DMS153 treated with DMSO at 0.1 percent for 48 hours (cell line): Measurements from ENCODE around the gene JCAD.
A peak's percentile ranks its signal among the peaks of the same experiment; 100 is the strongest.

Experiments
- DNase-seq: peaks from one replicate; lab custom pipeline; 2025; ENCODE audit not compliant: unreplicated experiment; lab: John Stamatoyannopoulos, UW

JCAD gene

GRCh38 chr10:30074933-30075332, 15.5 kb upstream of the JCAD start:
- DNase-seq = no peak

GRCh38 chr10:30074090-30074489, 14.7 kb upstream of the JCAD start:
- no peak for DNase-seq

GRCh38 chr10:30073767-30074060, 14.3 kb upstream of the JCAD start:
- no peak for DNase-seq

- no peak for DNase-seq
Observed at GRCh38 chr10:30073045-30073766, 13.8 kb upstream of the JCAD start.

DNA sequence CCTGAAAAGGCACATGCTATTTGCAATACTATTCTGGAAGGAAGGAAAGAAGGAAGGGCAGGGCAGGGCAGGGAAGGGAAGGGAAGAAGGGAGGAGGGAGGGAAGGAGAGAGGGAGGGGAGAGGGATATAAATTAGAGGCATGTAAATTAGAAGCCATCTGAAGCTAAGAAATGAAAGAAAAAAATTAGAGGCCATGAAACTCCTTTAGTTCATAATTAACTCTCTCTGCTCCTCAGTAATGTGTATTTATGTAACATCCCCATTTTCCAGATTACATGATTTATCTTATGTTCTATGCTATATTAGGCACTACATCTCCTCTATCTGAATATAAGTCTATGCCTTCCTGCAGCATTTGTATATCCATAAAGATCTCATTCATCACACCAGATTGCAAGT, 12.7 kb upstream of the JCAD start:
- no peak for DNase-seq

GRCh38 chr10:30070001-30070685, 10.8 kb upstream of the JCAD start:
- DNase-seq = no peak

DNA sequence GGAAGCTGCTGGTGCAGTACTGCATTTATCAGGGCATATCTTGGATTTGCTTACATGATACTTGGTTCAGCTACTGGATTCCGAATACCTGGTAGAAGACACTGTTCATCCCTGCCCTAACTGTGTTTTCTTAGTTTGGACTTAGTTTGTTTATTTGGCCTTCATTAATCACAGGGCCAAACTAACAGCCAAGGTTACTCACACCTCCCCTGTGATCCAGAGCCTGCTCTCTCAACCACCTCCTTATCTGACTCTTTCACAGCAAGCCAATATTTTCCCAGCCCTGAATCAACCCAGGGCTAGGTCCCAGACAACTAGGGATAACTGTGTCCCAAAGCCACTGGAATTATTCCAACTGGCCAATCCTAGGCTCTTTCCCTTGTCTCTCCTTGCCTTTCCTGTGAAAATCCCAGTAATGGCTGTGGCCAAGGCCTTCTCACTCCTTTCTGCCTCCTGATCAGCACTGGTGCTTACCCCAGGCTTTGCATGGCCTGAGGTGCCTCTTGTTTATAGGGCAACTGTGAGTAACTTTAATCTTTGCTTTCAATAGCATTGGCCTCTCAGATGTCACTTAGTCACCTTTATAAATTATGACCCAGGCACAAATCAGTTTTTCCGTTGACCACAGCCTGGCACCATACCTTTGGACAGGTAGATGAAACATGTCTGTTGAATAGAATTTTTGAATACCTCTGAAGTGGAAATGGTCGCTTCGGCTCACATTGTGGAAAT, 9.3 kb upstream of the JCAD start:
- no peak for DNase-seq

GRCh38 chr10:30063099-30063498, 3.7 kb upstream of the JCAD start:
- no peak for DNase-seq

DNA sequence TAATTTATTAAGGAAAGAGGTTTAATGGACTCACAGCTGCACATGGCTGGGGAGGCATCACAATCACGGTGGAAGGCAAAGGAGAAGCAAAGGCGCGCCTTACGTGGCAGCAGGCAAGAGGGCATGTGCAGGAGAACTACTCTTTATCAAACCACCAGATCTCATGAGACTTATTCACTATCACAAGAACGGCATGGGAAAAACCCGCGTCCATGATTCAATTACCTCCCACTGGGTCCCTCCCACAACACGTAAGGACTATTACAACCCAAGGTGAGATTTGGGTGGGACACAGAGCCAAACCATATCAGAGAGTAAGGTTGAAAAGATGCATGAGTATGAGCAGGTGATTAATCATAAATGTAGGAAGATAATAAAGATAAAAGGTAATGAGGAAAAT, 3.2 kb upstream of the JCAD start:
- no peak for DNase-seq

DNA sequence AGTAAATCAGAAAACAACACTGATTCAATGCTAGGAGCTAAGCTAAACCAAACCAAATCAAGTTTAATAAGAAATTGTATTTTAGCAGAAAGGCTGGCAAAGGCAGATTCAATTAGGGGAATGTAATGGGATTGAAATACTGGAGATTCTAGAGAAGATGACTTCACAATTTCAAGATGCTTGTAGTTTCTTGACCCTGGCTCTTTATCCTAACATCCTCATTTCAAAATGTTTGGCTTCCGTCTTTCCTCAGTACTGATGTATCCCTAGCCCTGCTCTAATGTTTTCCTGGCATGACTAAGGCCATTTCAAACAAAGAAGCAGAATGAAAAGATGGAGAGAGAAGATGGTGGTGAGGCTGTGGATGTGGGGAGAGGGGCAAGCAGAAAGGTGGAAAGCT, 2.7 kb upstream of the JCAD start:
- no peak for DNase-seq

GRCh38 chr10:30058570-30059132, 735 bp downstream of the JCAD start:
- no peak for DNase-seq

GRCh38 chr10:30057894-30058556, 1.4 kb downstream of the JCAD start:
- DNase-seq = no peak

- no peak for DNase-seq
Observed at GRCh38 chr10:30057421-30057841, 2.0 kb downstream of the JCAD start.

- DNase-seq = no peak
Observed at GRCh38 chr10:30056767-30057355, 2.5 kb downstream of the JCAD start.

DNA sequence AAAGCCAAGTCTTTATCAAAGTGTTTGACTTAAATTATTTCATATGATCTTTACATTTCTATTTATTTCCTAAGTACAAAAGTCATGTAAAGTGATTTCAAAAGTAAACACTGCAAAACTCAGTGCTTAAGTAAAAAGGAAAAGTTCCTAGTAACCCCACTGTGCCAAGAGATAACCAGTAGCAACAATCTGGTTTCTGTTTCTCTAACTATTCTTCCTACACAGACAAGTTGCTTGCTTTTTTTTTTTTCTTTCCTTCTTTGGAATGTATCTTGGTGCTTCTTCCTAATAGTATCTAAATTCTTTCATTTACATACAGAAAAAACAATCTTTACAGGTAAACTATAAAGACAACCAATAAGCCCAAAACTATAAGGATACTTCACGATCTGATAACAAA, 3.1 kb downstream of the JCAD start:
- no peak for DNase-seq

- DNase-seq = no peak
Observed at GRCh38 chr10:30055226-30055662, 4.1 kb downstream of the JCAD start.

- DNase-seq = no peak
Observed at GRCh38 chr10:30052062-30052461, 7.3 kb downstream of the JCAD start.

DNA sequence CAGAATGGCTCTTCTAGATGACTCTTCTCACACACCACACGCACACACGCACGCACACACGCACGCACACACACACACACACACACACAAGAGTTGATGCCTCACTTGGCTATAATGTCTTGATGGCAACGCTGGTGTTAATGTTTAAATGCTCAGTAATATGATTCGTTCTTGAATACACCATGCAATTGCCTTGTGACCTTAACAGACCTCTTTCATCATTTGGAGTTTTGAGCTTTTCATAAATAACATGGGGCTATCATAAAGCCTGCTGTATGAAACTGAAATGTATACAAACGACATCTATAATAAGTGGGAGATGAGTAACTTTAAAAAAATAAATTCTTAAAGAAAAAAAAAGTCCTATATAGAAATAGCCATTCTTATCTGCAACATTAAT, 8.2 kb downstream of the JCAD start:
- DNase-seq = no peak

- no peak for DNase-seq
Observed at GRCh38 chr10:30050411-30050810, 9.0 kb downstream of the JCAD start.

GRCh38 chr10:30048768-30049517, 10.4 kb downstream of the JCAD start:
- DNase-seq = peak; percentile 3
